Hematopoietic multipotent progenitor cell treated with erythropoietin and hydrocortisone succinate and interleukin-3 and kit ligand, for 17 days (in vitro differentiated cells): ENCODE data around the gene LETMD1.
A peak's percentile ranks its signal among the peaks of the same experiment; 100 is the strongest.

Source experiments
- DNase-seq: peaks from one replicate; pipeline ENCODE4 v3.0.0-alpha.2; 2015; ENCODE audit warnings: low spot score

Gene LETMD1

GRCh38 chr12:51025836-51026638 is 22.1 kb upstream of the LETMD1 start, which contains the start of gene SLC11A2:
SLC11A2 (minus strand) TSS chr12:51026384; CDS start chr12:51010728, 15,656 bp downstream.
- DNase-seq, result peak; percentile 96

DNA sequence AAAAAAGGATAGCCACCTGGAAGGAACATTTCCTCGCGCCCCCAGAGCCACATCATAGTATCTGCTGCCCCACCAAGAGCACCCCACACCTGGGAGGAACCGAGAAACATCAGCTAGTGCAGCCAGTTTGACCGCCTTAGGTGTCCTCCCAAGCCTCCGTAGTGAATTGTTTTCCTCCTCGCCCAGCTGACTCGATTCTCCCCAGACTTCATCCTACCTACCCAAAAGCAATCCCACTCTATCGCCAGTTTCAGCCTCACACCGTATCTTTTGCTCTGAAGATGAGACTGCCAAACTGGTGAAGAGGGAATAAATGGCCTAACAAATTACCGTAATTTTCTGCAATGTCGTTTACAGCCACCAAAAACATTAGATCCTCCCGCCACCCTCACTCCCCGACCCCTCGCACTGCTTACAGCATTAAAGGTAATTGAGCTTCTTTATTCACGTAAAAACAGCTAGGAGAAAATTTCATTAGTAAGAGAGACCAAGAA is 20.7 kb upstream of the LETMD1 start:
- DNase-seq, result no peak

GRCh38 chr12:51028126-51028812 is 19.9 kb upstream of the LETMD1 start:
- DNase-seq, result peak; percentile 85

GRCh38 chr12:51028813-51029150 is 19.3 kb upstream of the LETMD1 start:
- DNase-seq, result no peak

DNA sequence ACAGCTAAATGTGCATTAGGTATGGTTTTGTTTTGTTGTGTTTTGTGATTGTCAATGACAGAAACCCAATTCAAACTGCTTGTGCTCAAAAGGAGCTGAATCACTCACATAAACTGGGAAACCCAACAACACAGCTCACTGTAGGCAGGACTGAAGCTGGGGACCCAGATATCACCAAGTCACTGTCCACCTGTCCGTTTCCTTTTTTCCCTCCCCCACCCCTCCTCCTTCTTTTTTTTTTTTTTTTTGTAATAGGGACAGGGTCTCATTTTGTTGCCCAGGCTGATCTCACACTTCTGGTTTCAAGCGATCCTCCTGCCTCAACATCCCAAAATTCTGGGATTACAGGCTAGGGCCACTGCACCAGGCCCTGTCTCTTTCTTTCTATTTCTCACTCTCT is 15.1 kb upstream of the LETMD1 start:
- DNase-seq, result no peak

DNA sequence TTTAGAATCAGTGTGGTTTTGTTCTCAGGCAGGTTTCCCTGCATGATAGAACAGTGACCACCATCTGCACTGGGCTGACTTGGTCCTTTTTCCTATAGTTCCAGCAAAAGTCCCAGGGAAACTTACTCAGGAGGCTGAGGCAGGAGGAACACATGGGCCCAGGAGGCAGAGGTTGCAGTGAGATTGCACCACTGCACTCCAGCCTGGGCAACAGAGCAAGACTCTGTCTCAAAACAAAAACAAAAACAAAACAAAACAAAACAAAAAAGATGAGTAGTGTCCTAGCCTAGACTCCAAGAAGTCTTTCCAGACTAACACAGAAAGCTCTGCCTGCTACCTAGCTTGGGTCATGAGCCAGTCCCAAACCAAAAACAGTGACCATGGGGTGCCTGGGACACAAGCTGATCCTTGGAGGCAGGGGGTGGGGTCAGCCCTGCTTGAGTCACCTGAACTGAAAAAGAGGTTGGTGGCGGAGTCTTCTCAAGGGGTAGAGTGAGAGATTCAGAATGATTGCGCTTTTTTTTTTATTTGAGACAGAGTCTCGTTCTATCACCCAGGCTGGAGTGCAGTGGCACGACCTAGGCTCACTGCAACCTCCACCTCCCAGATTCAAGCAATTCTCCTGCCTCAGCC is 14.6 kb upstream of the LETMD1 start:
- DNase-seq, result no peak

DNA sequence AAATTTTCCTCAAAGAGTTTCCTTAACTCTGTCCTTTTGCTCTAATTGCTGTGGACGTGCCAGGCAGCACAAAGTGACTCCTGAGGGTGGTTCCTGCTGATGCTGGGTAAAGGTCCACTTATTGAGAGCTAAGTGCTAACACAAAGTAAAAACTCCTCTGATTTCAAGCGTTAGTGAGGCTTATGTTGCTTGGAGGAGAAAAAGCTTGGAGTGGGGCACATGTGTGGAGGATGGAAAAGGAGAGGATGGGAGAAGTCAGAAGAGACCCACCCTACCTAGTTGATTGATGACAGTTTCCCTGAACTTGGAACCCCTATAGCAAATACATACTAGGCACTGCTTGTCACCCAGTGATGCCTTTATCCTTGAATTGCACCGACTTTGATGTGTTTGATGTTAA is 11.8 kb upstream of the LETMD1 start:
- DNase-seq, result no peak

DNA sequence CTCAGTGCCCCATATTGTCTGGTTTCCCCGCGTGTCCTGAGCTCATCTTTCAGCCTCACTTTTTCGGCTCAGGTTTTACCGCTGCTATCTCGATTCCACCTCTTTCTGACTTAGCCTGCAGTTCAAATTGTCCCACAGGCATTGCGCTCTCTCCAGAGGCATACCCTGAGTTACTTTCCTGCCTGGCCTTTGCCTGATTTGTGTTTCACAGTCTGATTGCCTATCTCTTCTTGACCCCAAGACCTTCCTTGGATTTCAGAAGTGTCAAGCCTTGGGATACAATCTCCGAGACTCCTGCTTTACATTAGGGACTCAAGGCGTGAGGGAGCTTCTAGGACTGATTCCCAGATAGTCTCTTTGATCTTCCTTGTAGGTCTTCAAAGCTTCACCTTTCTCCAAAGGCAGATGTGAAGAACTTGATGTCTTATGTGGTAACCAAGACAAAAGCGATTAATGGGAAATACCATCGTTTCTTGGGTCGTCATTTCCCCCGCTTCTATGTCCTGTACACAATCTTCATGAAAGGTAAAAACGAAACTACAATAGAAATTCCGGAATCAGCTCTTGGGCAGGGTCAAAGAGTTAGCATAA is 629 bp downstream of the LETMD1 start:
- DNase-seq, result peak; percentile 27

DNA sequence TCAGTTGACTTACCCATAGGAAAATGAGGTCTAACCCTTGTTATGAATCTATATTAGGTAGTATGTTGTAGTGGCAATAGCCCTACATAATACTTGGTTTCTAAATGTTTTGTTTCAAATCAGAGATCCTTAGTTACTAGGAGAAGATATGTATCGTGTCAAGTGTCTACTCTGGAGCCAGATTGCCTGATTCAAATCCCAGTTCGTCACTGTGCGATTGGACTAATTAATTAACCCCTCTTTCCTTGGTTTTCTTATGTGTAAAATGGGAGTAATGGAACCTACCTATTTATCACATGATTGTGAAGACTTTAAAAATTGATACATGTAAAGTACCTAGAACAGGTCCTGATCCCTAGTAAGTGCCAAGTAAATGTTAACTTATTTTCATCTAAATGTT is 1.4 kb downstream of the LETMD1 start:
- DNase-seq, result no peak

GRCh38 chr12:51051787-51052186 is 3.7 kb downstream of the LETMD1 start:
- DNase-seq, result no peak

GRCh38 chr12:51055060-51055459 is 6.9 kb downstream of the LETMD1 start:
- DNase-seq, result no peak

GRCh38 chr12:51056242-51056641 is 8.1 kb downstream of the LETMD1 start:
- no peak for DNase-seq

- no peak for DNase-seq
Measured at GRCh38 chr12:51059086-51059485, 11.0 kb downstream of the LETMD1 start.

GRCh38 chr12:51062631-51063397 is 14.7 kb downstream of the LETMD1 start:
- no peak for DNase-seq

- DNase-seq, result no peak
Measured at GRCh38 chr12:51065530-51065929, 17.4 kb downstream of the LETMD1 start.

- no peak for DNase-seq
Measured at GRCh38 chr12:51067229-51067628, 19.1 kb downstream of the LETMD1 start.

GRCh38 chr12:51067771-51068170 is 19.6 kb downstream of the LETMD1 start:
- DNase-seq, result no peak

DNA sequence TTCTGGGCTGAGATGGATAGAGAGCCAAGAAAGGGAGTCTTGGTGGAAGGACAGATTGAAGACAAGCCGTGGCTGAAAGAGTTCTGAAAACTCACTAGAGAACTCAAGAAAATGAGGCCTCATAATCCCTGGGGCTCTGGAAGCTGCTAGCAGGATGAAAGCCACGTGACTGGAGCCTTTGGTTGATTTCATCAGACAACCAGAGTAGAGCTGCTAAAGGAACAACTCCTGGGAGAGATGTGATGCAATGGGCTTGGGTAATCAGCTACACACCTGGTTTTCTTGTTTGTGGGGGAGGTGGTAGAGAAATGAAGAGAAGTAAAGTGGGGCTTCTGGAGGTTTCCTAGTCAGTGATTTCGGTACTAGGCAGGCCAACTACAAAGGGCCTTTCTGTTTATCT is 21.9 kb downstream of the LETMD1 start:
- no peak for DNase-seq

- no peak for DNase-seq
Measured at GRCh38 chr12:51071663-51072062, 23.5 kb downstream of the LETMD1 start.

DNA sequence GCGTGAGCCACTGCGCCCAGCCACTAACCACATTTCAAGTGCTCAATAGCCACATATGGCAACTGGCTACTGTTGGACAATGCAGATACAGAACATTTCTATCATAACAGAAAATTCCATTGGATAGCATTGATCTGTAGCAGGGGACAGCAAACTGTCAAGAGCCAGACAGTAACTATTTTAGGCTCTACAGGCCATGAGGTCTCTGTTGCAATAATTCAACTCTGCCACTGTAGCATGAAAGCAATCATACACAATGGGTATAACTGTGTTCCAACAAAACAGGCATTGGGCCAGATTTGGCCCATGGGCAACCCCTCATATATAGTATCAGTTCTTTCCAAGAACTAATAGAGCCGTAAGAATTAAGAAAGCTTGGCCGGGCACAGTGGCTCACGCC is 27.3 kb downstream of the LETMD1 start:
- DNase-seq, result no peak

- no peak for DNase-seq
Measured at GRCh38 chr12:51076236-51076930, 28.3 kb downstream of the LETMD1 start.
